ENCODE measurements around the gene SPOPL. TPM values are rescaled to one million over a fixed set of nuclear protein-coding genes. Genes with fewer than 3 reads are reported as not detected.

The SPOPL gene
- total RNA-seq, 1 experiment from 2014 or later = 13.6 TPM

- no peaks in the 10 kb centered on the region for H4K20me1 ChIP-seq (ENCODE audit: control insufficient read depth, insufficient read depth, insufficient read length)
- no peak overlapping the region for H2BK120ac ChIP-seq (ENCODE audit: low read depth, low read length, poor library complexity, severe bottlenecking)
- H3K56ac ChIP-seq (ENCODE audit: insufficient read length, low read depth, low read length) = no peak overlapping the region
- no peak for DNase-seq
- Mint-ChIP-seq H3K27me3 (ENCODE audit: low read depth) (no peaks in the 10 kb centered on the region; the same call in none of the 2 replicates), H3K4me1 (no peaks in the 10 kb centered on the region), H3K27ac (no peak overlapping the region), H3K9me3 (no peaks in the 10 kb centered on the region), H3K4me3 (no peak overlapping the region), H3K36me3 (ENCODE audit: insufficient read depth in 1 of 3, low read depth in 3 of 3) (no peaks in the 10 kb centered on the region)
- no peaks in the 10 kb centered on the region for H3K79me2 ChIP-seq (ENCODE audit: insufficient read depth, low read length)
- no peak overlapping the region for H3K4ac ChIP-seq (ENCODE audit: low read depth, low read length)
- no peak overlapping the region for H3K23ac ChIP-seq (ENCODE audit: insufficient read length, low read depth, low read length)
- no peak overlapping the region for H2AFZ ChIP-seq (ENCODE audit: low read length)
- no peaks in the 10 kb centered on the region for H3K27me3 ChIP-seq (ENCODE audit: insufficient read depth, low read length)
- no peak overlapping the region for H2BK20ac ChIP-seq (ENCODE audit: low read depth, low read length, poor library complexity, severe bottlenecking)
- H3K4me1 ChIP-seq (ENCODE audit: insufficient read depth, low read length) = no peaks in the 10 kb centered on the region
- H2AK5ac ChIP-seq (ENCODE audit: insufficient read length, low read length) = no peak overlapping the region
- TF ChIP-seq, protein P1, sequence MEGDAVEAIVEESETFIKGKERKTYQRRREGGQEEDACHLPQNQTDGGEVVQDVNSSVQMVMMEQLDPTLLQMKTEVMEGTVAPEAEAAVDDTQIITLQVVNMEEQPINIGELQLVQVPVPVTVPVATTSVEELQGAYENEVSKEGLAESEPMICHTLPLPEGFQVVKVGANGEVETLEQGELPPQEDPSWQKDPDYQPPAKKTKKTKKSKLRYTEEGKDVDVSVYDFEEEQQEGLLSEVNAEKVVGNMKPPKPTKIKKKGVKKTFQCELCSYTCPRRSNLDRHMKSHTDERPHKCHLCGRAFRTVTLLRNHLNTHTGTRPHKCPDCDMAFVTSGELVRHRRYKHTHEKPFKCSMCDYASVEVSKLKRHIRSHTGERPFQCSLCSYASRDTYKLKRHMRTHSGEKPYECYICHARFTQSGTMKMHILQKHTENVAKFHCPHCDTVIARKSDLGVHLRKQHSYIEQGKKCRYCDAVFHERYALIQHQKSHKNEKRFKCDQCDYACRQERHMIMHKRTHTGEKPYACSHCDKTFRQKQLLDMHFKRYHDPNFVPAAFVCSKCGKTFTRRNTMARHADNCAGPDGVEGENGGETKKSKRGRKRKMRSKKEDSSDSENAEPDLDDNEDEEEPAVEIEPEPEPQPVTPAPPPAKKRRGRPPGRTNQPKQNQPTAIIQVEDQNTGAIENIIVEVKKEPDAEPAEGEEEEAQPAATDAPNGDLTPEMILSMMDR (conservative IDR thresholded peaks at IDR 0.05) = no peak
- H3K4me2 ChIP-seq (ENCODE audit: insufficient read depth, insufficient read length, low read length) = no peak overlapping the region
- no peak overlapping the region for H2BK12ac ChIP-seq (ENCODE audit: insufficient read length, low read depth, low read length)
- H3K14ac ChIP-seq (ENCODE audit: insufficient read depth, low read length) = no peak overlapping the region
- no peak overlapping the region for H4K91ac ChIP-seq (ENCODE audit: insufficient read length, low read depth, low read length)
- no peak overlapping the region for H2BK15ac ChIP-seq (ENCODE audit: low read depth, low read length)
- no peak overlapping the region for H4K5ac ChIP-seq (ENCODE audit: insufficient read length, low read depth, low read length)
- H4K8ac ChIP-seq (replicated peaks; ENCODE audit: insufficient read length, low read depth, low read length) = no peak overlapping the region
- H3K18ac ChIP-seq (ENCODE audit: insufficient read length, low read depth, low read length) = no peak overlapping the region
- no peaks in the 10 kb centered on the region for H3K23me2 ChIP-seq (ENCODE audit: insufficient read length, low read depth, low read length, poor library complexity, severe bottlenecking)
- H3K9ac ChIP-seq (ENCODE audit: extremely low read depth, insufficient read length, low read length) = no peak overlapping the region
- H3T11ph ChIP-seq (ENCODE audit: low read length) = no peak overlapping the region
- no CpG with 5 or more reads among the region's 1 CpG for WGBS (ENCODE audit: extremely low coverage, insufficient read length, low lambda C conversion rate)
- H3K9me3 ChIP-seq (ENCODE audit: control insufficient read depth, low read depth, low read length) = no peaks in the 10 kb centered on the region
- no peaks in the 10 kb centered on the region for H3K79me1 ChIP-seq (ENCODE audit: insufficient read depth, low read depth, low read length, poor library complexity, severe bottlenecking)
- H2BK5ac ChIP-seq (ENCODE audit: insufficient read length, low read length) = no peak overlapping the region
- no peak overlapping the region for H3K27ac ChIP-seq (ENCODE audit: insufficient read length, low read depth, low read length)
These were observed 115.5 kb downstream of the SPOPL start for GRCh38 chr2:138617026-138617425.
